Glutamatergic neuron (in vitro differentiated cells): ENCODE data around the gene POLN. TPM values are rescaled to one million over a fixed set of nuclear protein-coding genes. Genes with fewer than 3 reads are reported as not detected.

ENCODE experiments used
- DNase-seq: peaks from one replicate; pipeline ENCODE4 v3.0.0; 2022
- H3K27ac Mint-ChIP-seq: one replicate; pipeline ENCODE4 v1.8.0; 2020; ENCODE audit warnings: mild to moderate bottlenecking, mixed read lengths, inconsistent platforms; ENCODE audit not compliant: unreplicated experiment
- H3K27me3 Mint-ChIP-seq: one replicate; pipeline ENCODE4 v1.8.0; 2020; ENCODE audit warnings: mild to moderate bottlenecking, moderate library complexity, mixed read lengths, inconsistent platforms; ENCODE audit not compliant: unreplicated experiment
- H3K36me3 Mint-ChIP-seq: one replicate; pipeline ENCODE4 v1.8.0; 2020; ENCODE audit warnings: mild to moderate bottlenecking, mixed read lengths, inconsistent platforms; ENCODE audit not compliant: unreplicated experiment
- H3K4me1 Mint-ChIP-seq: one replicate; pipeline ENCODE4 v1.8.0; 2020; ENCODE audit warnings: mild to moderate bottlenecking, low read depth, mixed read lengths, inconsistent platforms; ENCODE audit not compliant: unreplicated experiment
- H3K4me3 Mint-ChIP-seq: one replicate; pipeline ENCODE4 v1.8.0; 2020; ENCODE audit warnings: mild to moderate bottlenecking, mixed read lengths, inconsistent platforms; ENCODE audit not compliant: unreplicated experiment
- H3K9me3 Mint-ChIP-seq: one replicate; pipeline ENCODE4 v1.8.0; 2020; ENCODE audit warnings: mild to moderate bottlenecking, moderate library complexity, mixed read lengths, inconsistent platforms; ENCODE audit not compliant: unreplicated experiment
- CTCF ChIP-seq: fragments of 200-600 bp; sonication (generic); IDR thresholded peaks from one replicate; pipeline ENCODE4 v1.5.0; 2021; ENCODE audit not compliant: partially characterized antibody, unreplicated experiment
- total RNA-seq: library from RNA; stranded (reverse); fragmentation: NEBNext Ultra II Directional; extraction: Animal tissue kit (Norgen Biotek cat#: 25700); gene quantifications from one replicate; pipeline ENCODE4 v1.2.1, GENCODE V29; 2021; ENCODE audit not compliant: unreplicated experiment

Gene POLN
- total RNA-seq, 1 donor from 2014 or later, result 6.8 TPM

GRCh38 chr4:2159931-2160330 lies 82.0 kb downstream of the POLN start:
- Mint-ChIP-seq H3K4me3 (no peak overlapping the region), H3K27ac (no peak overlapping the region), H3K4me1 (no peaks in the 10 kb centered on the region)

GRCh38 chr4:2155246-2155645 lies 86.7 kb downstream of the POLN start:
- no peak for TF ChIP-seq CTCF
- Mint-ChIP-seq H3K4me1 (no peaks in the 10 kb centered on the region), H3K4me3 (no peak overlapping the region)

More at GRCh38 chr4:2159931-2160330, 82.0 kb downstream of the POLN start:
- Mint-ChIP-seq H3K27me3 (peaks cover 1% of the 10 kb centered on the region), H3K9me3 (peaks cover 4% of the 10 kb centered on the region), H3K36me3 (peaks cover 6% of the 10 kb centered on the region)
- DNase-seq, result no peak
- TF ChIP-seq CTCF, result no peak

DNA sequence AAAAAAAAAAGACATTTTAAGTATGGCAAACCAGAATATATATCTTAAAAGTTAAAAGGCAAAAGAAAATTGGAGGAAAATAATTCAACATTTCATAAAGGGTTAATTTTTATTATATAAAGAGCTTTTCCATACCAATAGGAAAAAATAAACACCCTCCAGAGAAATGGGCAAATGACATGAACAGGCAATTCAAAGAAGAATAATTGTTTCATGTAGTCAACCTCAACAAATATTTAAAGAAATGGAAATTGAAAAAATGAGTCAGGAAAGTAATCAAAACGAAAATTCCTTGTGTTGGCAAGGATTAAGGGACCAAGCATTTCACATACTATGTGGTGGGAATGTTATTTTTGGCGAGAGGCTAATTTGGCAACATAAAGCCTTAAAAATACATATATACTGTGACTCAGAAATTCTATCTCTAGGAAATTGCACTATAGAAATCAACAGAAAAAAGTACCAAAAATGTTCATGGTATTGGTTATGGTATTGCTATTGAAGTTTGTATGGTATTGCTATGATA lies 87.6 kb downstream of the POLN start:
- no peak overlapping the region for H3K27ac Mint-ChIP-seq
- H3K4me1 Mint-ChIP-seq, result no peaks in the 10 kb centered on the region
- H3K27me3 Mint-ChIP-seq, result peaks cover 4% of the 10 kb centered on the region
- DNase-seq, result no peak
- TF ChIP-seq CTCF, result no peak
- no peak overlapping the region for H3K4me3 Mint-ChIP-seq
- H3K36me3 Mint-ChIP-seq, result peaks cover 6% of the 10 kb centered on the region
- peaks cover 4% of the 10 kb centered on the region for H3K9me3 Mint-ChIP-seq

More at GRCh38 chr4:2155246-2155645, 86.7 kb downstream of the POLN start:
- H3K9me3 Mint-ChIP-seq, result peaks cover 4% of the 10 kb centered on the region
- H3K27ac Mint-ChIP-seq, result no peak overlapping the region
- no peak for DNase-seq
- H3K36me3 Mint-ChIP-seq, result peaks cover 6% of the 10 kb centered on the region
- peaks cover 4% of the 10 kb centered on the region for H3K27me3 Mint-ChIP-seq

DNA sequence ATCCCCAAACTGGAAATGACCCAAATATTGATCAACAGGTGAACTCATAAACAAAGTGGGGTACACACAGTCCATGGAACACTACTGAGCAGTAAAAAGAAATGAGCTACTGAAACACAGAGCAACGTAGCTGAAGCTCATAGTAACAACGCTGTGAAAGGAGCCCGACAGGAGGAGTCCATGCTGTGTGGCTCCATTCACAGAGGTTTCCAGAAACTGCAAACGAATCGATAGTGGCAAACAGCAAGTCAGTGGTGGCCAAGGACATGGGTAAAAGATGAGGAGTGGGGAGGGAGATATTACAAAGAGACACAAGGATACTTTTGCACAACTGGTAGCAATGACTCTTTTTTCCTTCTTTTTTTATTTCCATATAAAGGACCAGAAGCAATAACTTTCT lies 90.4 kb downstream of the POLN start:
- no peak overlapping the region for H3K27ac Mint-ChIP-seq
- H3K27me3 Mint-ChIP-seq, result peaks cover 2% of the 10 kb centered on the region
- H3K4me1 Mint-ChIP-seq, result no peaks in the 10 kb centered on the region
- H3K4me3 Mint-ChIP-seq, result no peak overlapping the region
- H3K36me3 Mint-ChIP-seq, result peaks cover 6% of the 10 kb centered on the region
- H3K9me3 Mint-ChIP-seq, result peaks cover 2% of the 10 kb centered on the region
- TF ChIP-seq CTCF, result no peak
- no peak for DNase-seq

GRCh38 chr4:2150076-2150475 lies 91.8 kb downstream of the POLN start:
- H3K27ac Mint-ChIP-seq, result no peak overlapping the region
- H3K4me1 Mint-ChIP-seq, result no peaks in the 10 kb centered on the region
- peaks cover 6% of the 10 kb centered on the region for H3K36me3 Mint-ChIP-seq
- peaks cover 2% of the 10 kb centered on the region for H3K9me3 Mint-ChIP-seq
- no peak for TF ChIP-seq CTCF
- no peak for DNase-seq
- H3K4me3 Mint-ChIP-seq, result no peak overlapping the region
- H3K27me3 Mint-ChIP-seq, result peaks cover 2% of the 10 kb centered on the region
